IMR-90 (cell line): ENCODE results near the gene SH2D7. TPM values are rescaled to one million over a fixed set of nuclear protein-coding genes. Genes with fewer than 3 reads are reported as not detected.

Source experiments
- ATAC-seq: fragments of 200-7000 bp; cut with Tn5 transposase; 2 replicates; pipeline ENCODE4 v1.9.1; 2020; ENCODE audit warnings: low read depth, mild to moderate bottlenecking, moderate library complexity
- BruUV-seq: library from RNA; stranded (reverse); fragments of 400-500 nt; replicated peaks from 2 replicates; lab custom pipeline; 2021; lab: Mats Ljungman, UMichigan
- CTCF ChIA-PET: fragments of 300-600 bp; formaldehyde crosslinking; extraction: SDS; loops from one replicate; lab custom pipeline; 2021; ENCODE audit warnings: antibody characterized with exemption; lab: Yijun Ruan, JAX
- POLR2A ChIA-PET: fragments of 300-600 bp; sonication (Branson Sonifier 250); formaldehyde crosslinking; loops from one replicate; lab custom pipeline; 2022; ENCODE audit warnings: antibody characterized with exemption; ENCODE audit not compliant: unreplicated experiment; lab: Charles Lee
- DNase-seq: peaks from one replicate; pipeline ENCODE4 v3.0.0; 2013
- H2AFZ ChIP-seq: replicated peaks from 2 replicates; pipeline ENCODE3; 2013; ENCODE audit warnings: low read length, mild to moderate bottlenecking; ENCODE audit not compliant: poor library complexity
- H2AK5ac ChIP-seq: 2 replicates; pipeline ENCODE4 v1.6.1; 2013; ENCODE audit warnings: low read depth, low read length, inconsistent platforms
- H2AK9ac ChIP-seq: replicated peaks from 2 replicates; pipeline ENCODE3; 2013; ENCODE audit warnings: mild to moderate bottlenecking, low read depth, low read length, moderate library complexity; ENCODE audit not compliant: poor library complexity
- H2BK120ac ChIP-seq: 2 replicates; pipeline ENCODE4 v1.6.1; 2013; ENCODE audit warnings: low read depth, low read length, inconsistent platforms
- H2BK15ac ChIP-seq: 3 replicates; pipeline ENCODE4 v1.6.1; 2013; ENCODE audit warnings: low read depth, low read length, inconsistent platforms
- H2BK20ac ChIP-seq: 2 replicates; pipeline ENCODE4 v1.6.1; 2013; ENCODE audit warnings: low read depth, mild to moderate bottlenecking, inconsistent platforms, low read length, moderate library complexity
- H2BK5ac ChIP-seq: 2 replicates; pipeline ENCODE4 v1.6.1; 2013; ENCODE audit warnings: mild to moderate bottlenecking, low read depth, low read length, inconsistent platforms; ENCODE audit not compliant: poor library complexity, severe bottlenecking
- H3K14ac ChIP-seq: replicated peaks from 2 replicates; pipeline ENCODE4 v1.6.1; 2013; ENCODE audit warnings: low read depth, low read length, inconsistent platforms
- H3K18ac ChIP-seq: 2 replicates; pipeline ENCODE4 v1.6.1; 2013; ENCODE audit warnings: low read depth, low read length, control low read depth
- H3K23ac ChIP-seq: 2 replicates; pipeline ENCODE4 v1.6.1; 2013; ENCODE audit warnings: low read depth, low read length, inconsistent platforms
- H3K27ac ChIP-seq: 2 replicates; pipeline ENCODE4 v1.5.1; 2013; ENCODE audit warnings: mild to moderate bottlenecking, control low read depth, low read length; ENCODE audit not compliant: insufficient read depth
- H3K27me3 ChIP-seq: 2 replicates; pipeline ENCODE4 v1.6.1; 2013; ENCODE audit warnings: low read length; ENCODE audit not compliant: control insufficient read depth, insufficient read depth
- H3K36me3 ChIP-seq: 2 replicates; pipeline ENCODE4 v1.6.1; 2013; ENCODE audit warnings: low read length, mixed read lengths; ENCODE audit not compliant: control insufficient read depth, insufficient read depth
- H3K4ac ChIP-seq: 2 replicates; pipeline ENCODE4 v1.6.1; 2013; ENCODE audit warnings: low read depth, low read length, inconsistent platforms
- H3K4me1 ChIP-seq: 2 replicates; pipeline ENCODE4 v1.6.1; 2013; ENCODE audit warnings: low read length, mixed read lengths; ENCODE audit not compliant: control insufficient read depth, insufficient read depth
- H3K4me2 ChIP-seq: 2 replicates; pipeline ENCODE4 v1.6.1; 2013; ENCODE audit warnings: low read depth, mild to moderate bottlenecking, control low read depth, low read length, moderate library complexity
- H3K4me3 ChIP-seq: 2 replicates; pipeline ENCODE4 v1.5.1; 2013; ENCODE audit warnings: low read depth, mild to moderate bottlenecking, control low read depth, low read length, moderate library complexity; ENCODE audit not compliant: insufficient read depth
- H3K56ac ChIP-seq: 2 replicates; pipeline ENCODE4 v1.6.1; 2013; ENCODE audit warnings: low read length, inconsistent platforms; ENCODE audit not compliant: insufficient read depth; ENCODE audit errors: extremely low read depth
- H3K79me1 ChIP-seq, 2 experiments: 2 replicates each; pipeline ENCODE4 v1.6.1; 2013; ENCODE audit warnings: low read length in 2 of 2, inconsistent platforms in 1 of 2, low read depth in 1 of 2
- H3K9ac ChIP-seq: 2 replicates; pipeline ENCODE4 v1.6.1; 2013; ENCODE audit warnings: low read depth, low read length, control low read depth
- H3K9me1 ChIP-seq: 2 replicates; pipeline ENCODE4 v1.6.1; 2013; ENCODE audit warnings: low read length, inconsistent platforms; ENCODE audit not compliant: insufficient read depth
- H3K9me3 ChIP-seq: 2 replicates; pipeline ENCODE4 v1.6.1; 2013; ENCODE audit warnings: low read length; ENCODE audit not compliant: control insufficient read depth, insufficient read depth
- H4K20me1 ChIP-seq: 2 replicates; pipeline ENCODE4 v1.6.1; 2013; ENCODE audit warnings: low read length, inconsistent platforms; ENCODE audit not compliant: insufficient read depth
- H4K5ac ChIP-seq: 2 replicates; pipeline ENCODE4 v1.6.1; 2013; ENCODE audit warnings: mild to moderate bottlenecking, low read depth, low read length, control low read depth
- H4K8ac ChIP-seq, 2 experiments: 2 replicates each; pipeline ENCODE4 v1.6.1; 2013; ENCODE audit warnings: low read depth in 2 of 2, low read length in 2 of 2, control low read depth in 1 of 2, inconsistent platforms in 1 of 2
- H4K91ac ChIP-seq: 2 replicates; pipeline ENCODE4 v1.6.1; 2013; ENCODE audit warnings: low read depth, low read length, inconsistent platforms; ENCODE audit not compliant: insufficient read depth
- CHD1 ChIP-seq: IDR thresholded peaks from 2 replicates; pipeline ENCODE4 v1.6.1; 2012; ENCODE audit warnings: low read depth, low read length, improper control_type of control experiment
- MAZ ChIP-seq: IDR thresholded peaks from 2 replicates; pipeline ENCODE4 v1.6.1; 2012; ENCODE audit warnings: low read depth, mild to moderate bottlenecking, low read length, improper control_type of control experiment, moderate library complexity, borderline replicate concordance
- WGBS, 2 experiments: methylation state at CpG; one replicate each; pipeline versions ENCODE4 v1.1.5 to v1.1.7; 2013; ENCODE audit warnings: missing lambda C conversion rate in 2 of 2; ENCODE audit not compliant: insufficient read length in 1 of 2; ENCODE audit errors: extremely low coverage in 2 of 2; 5-methylcytosine and 5-hydroxymethylcytosine counted together
- dilution Hi-C: fragments of 300-500 bp; cut with HindIII; formaldehyde crosslinking; loops from one replicate; pipeline ENCODE4 v1.14.3; 2018; ENCODE audit warnings: low sequenced_read_pairs; ENCODE audit not compliant: unreplicated experiment
- in situ Hi-C: fragments of 300-500 bp; cut with MboI; formaldehyde crosslinking; loops from 3 replicates; pipeline ENCODE4 v1.14.3; 2019; ENCODE audit warnings: low sequenced_read_pairs, inconsistent platforms, mixed read lengths
- intact Hi-C: fragments of 100-400 bp; cut with micrococcal nuclease; formaldehyde crosslinking; loops from 2 replicates; pipeline ENCODE4 v1.10.0; 2022
- polyA plus RNA-seq, 3 experiments: library from polyadenylated mRNA; depleted of rRNA; stranded (reverse); fragments of >200 nt; gene quantifications; 2 replicates each; pipeline ENCODE4 v1.2.3, GENCODE V29; 2012; ENCODE audit warnings: low replicate concordance in 1 of 3
- total RNA-seq: library from RNA; depleted of rRNA; stranded (reverse); fragments of >200 nt; gene quantifications from 2 replicates; pipeline ENCODE4 v1.2.3, GENCODE V29; 2012

The SH2D7 gene
- total and polyA plus RNA-seq, 2 of the 4 experiments (the other 2 are of a cell fraction), result not detected

DNA sequence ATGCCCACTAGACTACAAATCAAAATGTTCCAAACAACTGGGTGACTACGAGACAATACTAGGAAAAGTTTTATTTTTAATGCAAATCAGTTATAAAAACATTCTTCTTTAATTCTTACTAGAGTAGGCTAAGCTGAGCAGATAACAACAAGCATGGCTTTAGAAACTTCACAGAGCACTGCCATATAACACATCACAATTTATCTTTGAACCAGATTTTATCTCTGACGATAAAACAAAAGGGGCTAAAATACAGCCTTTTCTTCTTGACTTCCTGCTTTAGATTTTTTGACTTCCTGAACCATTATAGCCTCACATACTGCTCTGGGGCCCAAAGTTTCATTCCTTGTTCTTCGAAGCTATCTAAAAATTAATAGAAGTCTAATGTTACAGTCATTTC is 40.8 kb upstream of the SH2D7 start:
- no peak overlapping the region for H4K5ac ChIP-seq
- CTCF ChIA-PET, result interaction anchor here (1.5 kb wide), 1 partner anchor 16 kb away, joined by 3 read pairs; no protein-coding TSS in a partner anchor
- no peak overlapping the region for H2AK5ac ChIP-seq
- H3K4me3 ChIP-seq, result no peak overlapping the region
- peaks cover 49% of the 10 kb centered on the region for H4K20me1 ChIP-seq
- no peak overlapping the region for H2AK9ac ChIP-seq
- peaks cover 42 to 96% of the 10 kb centered on the region in 2 experiments for H3K79me1 ChIP-seq
- DNase-seq (no peak), ATAC-seq (no peak)
- POLR2A ChIA-PET, result no interaction called here
- TF ChIP-seq CHD1 (no peak), MAZ (no peak)
- H2BK5ac ChIP-seq, result no peak overlapping the region
- dilution Hi-C loops, result no loop called here
- H2BK15ac ChIP-seq, result no peak overlapping the region
- intact Hi-C loops, result loop anchor here (2.0 kb wide), 1 partner anchor 13 kb away; no protein-coding TSS in a partner anchor
- no peak overlapping the region for H3K27ac ChIP-seq
- no peak overlapping the region for H4K91ac ChIP-seq
- no TSS peak for BruUV-seq
- H4K8ac ChIP-seq, result 0 out of 4 replicates have a peak overlapping the region, but pooled peaks of 1 of the 2 experiments have one; percentile 26
- no peak overlapping the region for H3K9ac ChIP-seq
- no peak overlapping the region for H2BK20ac ChIP-seq
- H3K9me3 ChIP-seq, result no peaks in the 10 kb centered on the region
- H3K23ac ChIP-seq, result 0 out of 2 replicates have a peak overlapping the region, but pooled peaks have one; percentile 11
- H2BK120ac ChIP-seq, result peak overlapping the region; percentile 5; the same call in 1 of the 2 replicates
- peaks cover 37% of the 10 kb centered on the region for H3K4me1 ChIP-seq
- H3K4me2 ChIP-seq, result no peak overlapping the region
- H3K27me3 ChIP-seq, result no peaks in the 10 kb centered on the region
- H2AFZ ChIP-seq, result no peak overlapping the region
- H3K14ac ChIP-seq, result no peak overlapping the region
- H3K36me3 ChIP-seq, result peaks cover 12% of the 10 kb centered on the region
- peaks cover 39% of the 10 kb centered on the region for H3K9me1 ChIP-seq
- in situ Hi-C loops, result no loop called here
- H3K18ac ChIP-seq, result no peak overlapping the region
- no peak overlapping the region for H3K4ac ChIP-seq
- no CpG with 5 or more reads among the region's 3 CpGs for WGBS, 2 experiments
- H3K56ac ChIP-seq, result no peak overlapping the region
